ENCODE data around the gene LIPT1. TPM values are rescaled to one million over a fixed set of nuclear protein-coding genes. Genes with fewer than 3 reads are reported as not detected.

The LIPT1 gene
- total and polyA plus RNA-seq, 4 donors = 2.3 to 4.8 (median 3.5) TPM

- TF ChIP-seq REST (IDR thresholded peaks at IDR 0.05) = peak; percentile 95
Observed at GRCh38 chr2:99180755-99181623, 26.2 kb downstream of the LIPT1 start, which contains the start of the genes MITD1 and MRPL30 (continued).

- TF ChIP-seq EGR1 (IDR thresholded peaks at IDR 0.05; ENCODE audit: low read depth in 2 of 2) = no peak
- no peak for TF ChIP-seq NR2F2 (IDR thresholded peaks at IDR 0.05)
- TF ChIP-seq GABPA (IDR thresholded peaks at IDR 0.05 in 1 of 2, conservative IDR thresholded peaks at IDR 0.05 in 1 of 2) = no peak
- TF ChIP-seq ZBTB33 (IDR thresholded peaks at IDR 0.05) = no peak
- TF ChIP-seq FOXA1 (IDR thresholded peaks at IDR 0.05) = no peak
- no peak for TF ChIP-seq MAX (IDR thresholded peaks at IDR 0.05)
- TF ChIP-seq FOXA2 (IDR thresholded peaks at IDR 0.05) = no peak
- TF ChIP-seq RAD21 (IDR thresholded peaks at IDR 0.05) = no peak
- TF ChIP-seq SP1 (IDR thresholded peaks at IDR 0.05) = no peak
- TF ChIP-seq ATF3 (IDR thresholded peaks at IDR 0.05) = no peak
- TF ChIP-seq HNF4A (conservative IDR thresholded peaks at IDR 0.05) = no peak
- TF ChIP-seq TAF1 (conservative IDR thresholded peaks at IDR 0.05) = no peak
- TF ChIP-seq CTCF (IDR thresholded peaks at IDR 0.05; ENCODE audit: low read depth, low read length, missing input control) = no peak
- no peak for TF ChIP-seq HNF4G (IDR thresholded peaks at IDR 0.05)
- TF ChIP-seq RXRA (IDR thresholded peaks at IDR 0.05) = no peak
- peak overlapping the region; percentile 62 to 82 for H3K27ac ChIP-seq (ENCODE audit: low read depth in 1 of 2, low read length in 2 of 2)
- peaks cover 6 to 30% (median 16%) of the 10 kb centered on the region in 4 donors for H3K4me1 ChIP-seq (ENCODE audit: control insufficient read depth in 4 of 4, insufficient read depth in 4 of 4, low read length in 3 of 4)
- no peaks in the 10 kb centered on the region for H3K9me3 ChIP-seq (ENCODE audit: control insufficient read depth in 4 of 4, low read length in 3 of 4)
- peak overlapping the region; percentile 42 to 86 for H3K9ac ChIP-seq (ENCODE audit: low read depth in 1 of 2, low read length in 2 of 2)
- no peaks in the 10 kb centered on the region for H3K27me3 ChIP-seq (ENCODE audit: control insufficient read depth in 4 of 4, insufficient read depth in 4 of 4, low read length in 3 of 4)
- no peak for DNase-seq (ENCODE audit: low spot score)
- 3% methylated on average over 4 of the region's 4 CpGs for WGBS
- peak overlapping the region; percentile 75 to 82 (median 82) for H3K4me3 ChIP-seq (ENCODE audit: low read depth in 1 of 3, low read length in 3 of 3)
- peaks cover 0 to 2% (median 0%) of the 10 kb centered on the region in 4 donors for H3K36me3 ChIP-seq (ENCODE audit: control insufficient read depth in 4 of 4, insufficient read depth in 3 of 4, low read depth in 1 of 4, low read length in 3 of 4)
Observed at GRCh38 chr2:99181624-99182000, 26.8 kb downstream of the LIPT1 start.

Measured in liver (tissue), 9 donors.